Left hindlimb (tissue), 1 donor: ENCODE results near the gene MRGPRD.
"Not testable (repeated sequence)": the region's sequence is repeated elsewhere in the genome, so short reads cannot be mapped to it uniquely, and the experiment has no call there.

ENCODE experiments used
- DNase-seq: peaks from one replicate; pipeline ENCODE4 v3.0.0-alpha.2; 2018

MRGPRD gene

DNA sequence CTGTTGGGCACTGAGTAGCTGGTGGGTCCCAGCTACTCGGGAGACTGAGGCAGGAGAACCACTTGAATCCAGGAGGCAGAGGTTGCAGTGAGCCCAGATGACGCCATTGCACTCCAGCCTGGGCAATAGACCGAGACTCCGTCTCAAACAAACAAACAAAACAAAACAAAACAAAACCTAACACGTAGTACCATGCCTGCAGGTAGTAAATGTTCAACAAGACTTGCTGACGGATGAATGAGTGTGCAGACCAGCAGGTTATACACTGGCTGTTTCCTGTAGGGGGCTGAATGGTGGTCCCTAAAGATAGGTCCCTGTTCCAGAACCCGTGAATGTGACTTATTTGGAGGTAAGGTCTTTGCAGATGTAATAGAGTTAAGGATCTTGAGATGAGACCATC, 12.8 kb upstream of the MRGPRD start:
- no peak for DNase-seq

DNA sequence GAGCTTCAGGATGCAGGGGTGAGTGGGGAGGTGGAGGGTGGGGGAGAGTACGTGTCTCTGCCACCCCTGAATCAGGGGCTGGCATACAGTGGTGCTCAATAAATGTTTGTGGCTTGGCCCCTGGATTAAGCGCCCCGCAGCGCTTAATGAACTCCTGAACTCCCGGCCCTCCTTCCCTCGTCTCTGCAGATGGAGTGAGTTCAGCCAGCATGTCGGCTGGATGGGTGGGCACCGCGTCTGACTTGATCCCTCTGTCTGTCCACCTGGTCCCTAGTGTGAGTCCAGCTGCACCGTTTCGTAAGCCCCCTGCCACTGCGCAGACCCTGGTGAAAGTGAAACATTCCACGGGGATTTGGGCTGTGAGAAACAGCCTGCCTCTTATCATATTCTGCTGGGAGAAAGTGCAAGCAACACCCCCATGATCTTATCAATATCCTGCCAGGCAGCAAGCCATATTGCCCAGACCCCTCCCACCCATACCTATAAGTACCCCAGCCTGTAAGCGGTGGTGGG, 12.0 kb upstream of the MRGPRD start:
- DNase-seq, result no peak

DNA sequence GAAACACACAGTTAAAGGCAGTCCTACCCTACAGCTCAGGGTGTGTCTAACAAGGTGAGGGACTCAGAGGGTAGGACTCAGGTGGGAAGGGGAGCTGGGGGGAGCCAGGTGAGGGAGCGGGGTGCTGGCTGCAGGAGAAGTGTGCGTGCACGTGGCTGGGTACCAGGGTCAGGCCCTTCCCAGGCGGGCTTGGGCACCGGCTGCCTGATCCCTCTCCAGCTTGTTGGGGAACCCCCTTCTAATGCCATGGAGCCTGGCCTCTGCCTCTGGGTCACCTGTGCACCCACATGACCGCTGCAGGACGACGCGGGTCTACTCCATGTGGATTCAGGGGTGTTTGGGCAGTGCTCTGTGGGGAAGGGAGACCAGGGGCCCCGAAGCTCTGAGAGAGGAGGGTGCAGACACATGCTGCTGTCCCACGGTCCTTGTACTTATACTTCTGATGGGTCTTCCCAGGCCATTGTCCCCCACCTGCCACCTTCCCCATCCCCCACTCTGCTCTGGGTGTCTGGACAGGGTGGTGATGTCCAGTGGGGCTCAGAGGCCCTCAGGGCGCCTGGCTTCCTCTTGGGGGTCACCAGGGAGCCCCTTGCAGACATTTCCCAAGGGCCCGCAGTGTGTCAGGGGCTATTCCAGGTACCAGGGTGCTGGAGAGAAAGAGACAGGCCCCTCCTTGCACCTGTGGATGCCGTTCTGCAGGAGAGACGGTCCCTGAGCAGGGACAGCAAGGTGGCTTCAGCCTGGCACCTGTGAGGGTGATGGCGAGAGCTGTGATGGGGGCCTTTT, 10.4 kb upstream of the MRGPRD start:
- peak; percentile 18 for DNase-seq

DNA sequence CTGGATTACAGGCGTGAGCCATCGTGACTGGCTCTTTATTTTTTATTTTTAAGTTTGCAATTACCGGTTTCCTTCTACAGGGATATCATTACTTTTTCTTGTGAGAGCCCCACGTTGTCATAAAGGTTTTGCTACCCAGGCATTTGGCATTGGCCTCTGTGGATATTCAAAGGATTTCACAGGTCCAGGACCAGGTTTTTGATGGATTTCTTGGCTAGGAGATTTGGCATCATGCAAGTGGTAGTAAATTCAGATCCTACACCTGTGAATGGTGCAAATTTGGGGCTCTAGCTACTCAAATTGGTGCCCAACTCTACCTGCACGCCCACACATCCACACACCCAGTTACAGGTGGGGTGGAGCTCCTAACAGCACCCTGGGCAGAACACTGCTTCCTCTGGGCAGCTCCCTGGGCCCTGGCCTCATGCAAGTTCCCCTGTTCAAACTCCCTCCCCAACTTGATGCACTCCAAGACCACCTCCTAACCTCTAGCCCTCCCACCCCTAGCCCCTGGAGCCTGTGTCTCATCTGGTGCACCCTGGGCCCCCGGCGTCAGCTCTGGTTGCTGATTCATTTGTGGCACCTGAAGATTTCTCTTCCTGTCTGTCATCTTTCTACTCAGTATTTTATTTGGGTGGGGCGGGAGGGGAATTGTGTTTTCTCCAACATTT, 9.3 kb upstream of the MRGPRD start:
- DNase-seq, result peak; percentile 20

DNA sequence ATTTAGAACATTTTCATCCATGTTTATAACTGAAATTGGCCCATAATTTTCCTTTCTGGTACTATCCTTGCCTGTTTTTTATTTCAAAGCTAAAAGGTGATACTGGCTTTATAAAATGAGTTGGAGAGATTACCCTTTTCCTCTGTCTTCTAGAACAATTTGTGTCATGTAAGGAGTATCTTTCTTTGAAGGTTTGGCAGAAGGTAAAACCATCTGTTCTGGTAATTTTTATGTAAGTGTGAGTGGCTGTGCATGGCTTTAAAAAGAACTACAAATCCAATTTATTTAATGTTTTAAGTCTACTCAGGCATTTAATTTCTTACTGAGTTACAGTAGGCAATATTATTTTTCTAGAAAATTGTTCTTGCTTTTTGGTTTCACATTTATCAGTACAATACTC, 7.7 kb upstream of the MRGPRD start:
- no peak for DNase-seq

DNA sequence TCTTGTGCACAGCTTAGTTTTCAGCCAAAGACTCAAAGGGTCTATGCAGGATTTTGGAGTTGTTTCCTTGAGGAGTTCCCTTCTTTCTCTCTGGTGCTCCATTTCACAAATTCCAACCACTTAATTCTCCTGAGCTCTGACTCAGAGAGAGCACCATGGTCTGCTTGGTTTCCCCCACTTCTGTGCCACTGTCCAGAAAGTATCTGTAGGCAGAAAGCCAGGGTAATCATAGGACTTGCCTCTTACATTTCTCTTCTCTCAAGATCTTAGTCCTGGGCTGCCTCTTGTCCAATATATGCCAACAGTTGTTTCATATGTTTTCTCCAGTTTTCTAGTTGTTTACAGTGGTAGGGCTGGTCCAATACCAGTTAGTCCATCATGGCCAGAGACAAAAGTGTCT, 6.4 kb upstream of the MRGPRD start:
- no peak for DNase-seq

DNA sequence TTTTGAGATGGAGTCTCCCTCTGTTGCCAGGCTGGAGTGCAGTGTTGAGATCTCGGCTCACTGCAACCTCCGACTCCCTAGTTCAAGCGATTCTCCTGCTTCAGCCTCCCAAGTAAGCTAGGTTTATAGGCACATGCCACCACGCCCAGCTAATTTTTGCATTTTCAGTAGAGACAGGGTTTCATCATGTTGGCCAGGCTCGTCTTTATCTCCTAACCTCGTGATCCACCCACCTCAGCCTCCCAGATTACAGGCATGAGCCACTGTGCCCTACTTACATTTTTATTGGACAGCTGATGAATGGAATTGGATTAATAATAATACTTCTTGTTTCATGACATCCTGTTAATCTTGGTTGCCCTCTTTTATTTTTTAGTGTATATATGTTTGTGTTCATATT, 3.0 kb upstream of the MRGPRD start:
- no peak for DNase-seq

DNA sequence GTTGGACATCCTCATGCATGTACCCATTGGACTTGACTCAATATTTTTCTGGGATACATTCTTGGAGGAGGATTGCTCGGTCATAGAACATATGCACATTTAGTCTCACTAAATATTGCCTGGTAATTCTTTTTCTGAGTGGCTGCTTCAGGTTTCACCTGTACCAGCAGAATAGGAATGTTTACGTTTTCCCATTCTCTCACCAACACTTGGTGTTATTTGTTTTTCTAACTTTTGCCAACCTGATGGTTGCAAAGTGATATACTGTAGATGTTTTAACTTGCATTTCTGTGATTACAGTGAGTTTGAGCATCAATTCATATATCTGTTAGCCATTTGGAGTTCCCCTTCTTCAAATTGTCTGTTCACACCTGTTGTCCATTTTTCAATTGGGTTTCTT, 1.3 kb upstream of the MRGPRD start:
- no peak for DNase-seq

DNA sequence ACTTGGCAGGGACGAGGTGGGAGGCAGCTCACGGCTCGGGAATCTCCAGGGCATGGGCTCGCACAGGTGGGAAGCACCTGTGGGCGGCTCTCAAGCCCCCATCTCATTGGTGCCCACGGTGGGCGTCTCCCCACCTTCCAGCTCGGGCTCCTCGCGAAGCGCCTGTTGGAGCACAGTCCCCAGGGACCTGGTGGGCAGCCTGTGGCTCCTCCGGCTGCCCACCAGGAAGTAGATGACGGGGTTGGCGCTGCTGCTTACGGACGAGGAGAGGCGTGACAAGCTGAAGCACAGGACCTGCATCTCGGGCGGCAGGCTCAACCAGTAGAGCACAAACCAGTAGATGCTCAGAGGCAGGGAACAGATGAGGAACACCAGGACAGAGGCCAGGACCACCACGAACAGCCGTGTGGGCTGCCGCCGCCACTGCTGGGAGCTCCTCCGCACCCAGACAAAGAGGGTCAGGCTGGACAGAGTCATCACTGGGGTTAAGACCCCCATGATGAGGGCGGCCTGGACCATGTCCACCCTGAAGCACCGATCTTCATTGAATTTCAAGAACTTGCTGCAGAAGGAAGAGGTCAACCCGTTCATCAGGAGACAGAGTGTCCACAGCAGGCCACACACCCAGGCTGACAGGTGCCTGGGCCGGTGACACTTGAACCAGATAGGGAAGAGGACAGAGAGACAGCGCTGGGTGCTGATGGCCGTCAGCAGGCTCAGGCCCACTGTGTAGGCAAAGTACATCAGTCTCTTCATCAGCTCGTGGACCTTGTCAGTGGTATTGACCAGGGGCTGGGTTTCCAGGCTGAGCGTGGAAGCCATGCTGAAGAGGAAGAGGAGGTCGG, 633 bp downstream of the MRGPRD start:
- DNase-seq, result no peak

DNA sequence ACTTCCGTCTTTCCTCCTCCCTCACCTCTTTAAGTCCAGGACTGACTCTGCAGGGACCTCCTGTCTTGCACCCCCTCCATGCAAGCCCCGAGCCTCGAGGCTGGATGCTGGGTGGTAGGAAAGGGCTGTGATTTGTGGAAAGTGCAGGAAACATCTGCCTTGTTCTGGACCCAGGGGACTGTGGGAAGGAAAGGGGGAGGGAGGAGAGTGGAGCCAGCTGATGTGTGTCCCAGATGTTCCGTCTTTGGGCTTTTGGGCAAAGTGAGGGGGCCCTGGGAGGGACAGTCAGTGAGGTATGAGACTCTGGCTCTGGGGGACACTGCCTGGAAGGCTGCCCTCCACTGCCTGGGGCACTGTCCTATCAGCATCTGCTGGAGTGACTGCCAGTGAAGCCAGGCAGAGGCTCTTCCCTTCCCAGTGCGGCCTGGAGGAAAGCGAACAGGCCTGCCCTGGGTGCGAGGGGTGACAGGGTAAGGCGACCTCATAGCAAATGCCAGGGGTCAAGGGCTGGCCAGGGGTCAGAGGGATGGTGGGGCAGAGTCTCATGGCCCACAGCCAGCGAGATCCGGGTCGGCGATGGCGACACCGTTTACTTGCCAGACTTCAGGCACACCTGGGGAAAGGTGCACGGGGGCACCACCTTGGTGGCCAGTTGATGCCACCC, 1.7 kb downstream of the MRGPRD start:
- peak; percentile 74 for DNase-seq

DNA sequence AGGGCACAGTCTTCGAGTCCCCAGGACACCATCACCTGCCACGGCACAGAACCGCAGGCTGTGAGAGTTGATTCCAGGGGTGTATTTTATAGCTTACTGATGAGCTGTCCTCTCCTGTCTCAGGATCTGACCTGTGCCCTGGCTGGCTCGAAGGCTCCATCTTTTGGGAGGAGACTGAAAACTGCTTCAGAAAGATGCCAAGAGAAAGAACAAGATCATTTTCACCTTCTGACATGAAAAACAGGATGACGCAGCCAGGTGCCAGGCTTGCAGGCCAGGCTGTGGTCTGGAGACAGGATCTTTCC, 2.2 kb downstream of the MRGPRD start:
- no peak for DNase-seq

DNA sequence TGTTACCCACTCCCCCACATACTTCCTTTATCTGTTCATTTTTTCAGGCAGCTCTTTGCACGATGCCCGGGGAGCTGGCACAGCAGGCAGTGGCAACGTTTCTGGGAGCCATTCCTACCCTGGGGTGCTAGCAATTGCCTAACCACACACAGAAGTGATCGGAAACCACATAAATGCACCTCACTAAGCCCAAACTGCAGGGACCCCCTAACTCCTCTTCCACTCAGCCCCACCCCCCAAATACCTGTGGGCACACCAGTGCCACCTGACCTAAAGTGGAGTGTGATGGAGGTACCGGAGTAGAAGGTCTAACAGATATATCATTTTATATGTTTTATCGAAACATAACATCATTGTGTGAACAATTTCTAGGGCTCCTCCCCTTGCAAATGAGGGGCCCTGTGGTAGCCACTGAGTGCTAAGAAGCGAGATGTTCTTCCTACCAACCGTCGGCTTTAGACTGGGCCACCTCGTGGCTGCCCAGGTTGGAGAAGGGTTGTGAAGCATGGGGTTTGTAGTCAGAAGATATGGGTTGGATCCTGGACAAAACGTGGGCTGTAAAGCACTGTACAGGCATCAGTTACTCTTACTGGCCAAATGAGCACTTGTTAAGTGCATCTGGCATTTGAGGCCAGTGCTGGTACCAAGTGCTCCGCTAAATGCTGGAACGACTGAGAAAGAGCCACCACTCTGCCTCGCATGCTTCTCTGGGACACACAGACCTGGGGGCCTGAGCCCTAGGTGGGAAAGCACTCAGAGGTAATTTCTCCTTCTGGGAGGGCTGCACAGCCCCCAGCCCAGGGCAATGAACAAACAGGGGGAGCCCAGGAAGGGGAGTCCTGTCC, 2.8 kb downstream of the MRGPRD start:
- DNase-seq, result no peak

DNA sequence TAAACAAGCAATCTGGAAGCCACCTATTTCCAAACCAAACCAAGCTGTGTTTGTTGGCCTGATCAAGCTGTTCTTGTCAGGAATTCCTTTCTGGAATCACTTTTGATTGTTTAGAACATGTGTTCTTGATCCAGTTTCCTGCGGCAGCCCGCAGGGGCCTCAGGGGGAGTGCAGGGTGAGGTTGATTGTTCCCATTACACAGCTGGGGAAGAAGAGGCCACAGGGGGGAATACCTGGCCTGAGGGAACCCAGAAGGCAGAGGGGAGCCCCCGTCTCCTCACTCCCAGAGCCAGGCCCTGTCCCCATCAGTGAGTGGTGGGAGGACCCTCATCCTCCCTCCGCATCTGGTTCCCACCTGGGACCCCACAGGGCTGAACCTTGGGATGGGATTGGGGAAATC, 4.2 kb downstream of the MRGPRD start:
- no peak for DNase-seq

DNA sequence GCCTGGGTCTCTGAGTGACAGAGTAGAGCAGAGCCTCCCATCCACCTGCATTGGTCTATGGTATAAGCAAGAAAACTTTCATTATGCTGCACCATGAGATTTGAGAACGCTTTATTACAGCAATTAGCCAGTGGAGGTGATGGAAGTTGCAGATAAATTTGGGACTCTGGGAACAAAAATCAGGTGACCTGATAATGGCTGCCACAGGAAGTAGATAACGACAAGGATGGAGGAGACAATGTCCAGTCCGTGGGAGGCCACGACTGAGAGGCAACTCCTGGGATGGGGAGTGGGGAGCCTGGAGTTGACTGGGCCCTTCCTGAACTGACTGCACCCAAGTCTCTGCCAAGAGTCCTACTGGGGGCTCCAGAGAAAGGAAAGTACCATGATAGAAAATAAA, 4.7 kb downstream of the MRGPRD start:
- no peak for DNase-seq

DNA sequence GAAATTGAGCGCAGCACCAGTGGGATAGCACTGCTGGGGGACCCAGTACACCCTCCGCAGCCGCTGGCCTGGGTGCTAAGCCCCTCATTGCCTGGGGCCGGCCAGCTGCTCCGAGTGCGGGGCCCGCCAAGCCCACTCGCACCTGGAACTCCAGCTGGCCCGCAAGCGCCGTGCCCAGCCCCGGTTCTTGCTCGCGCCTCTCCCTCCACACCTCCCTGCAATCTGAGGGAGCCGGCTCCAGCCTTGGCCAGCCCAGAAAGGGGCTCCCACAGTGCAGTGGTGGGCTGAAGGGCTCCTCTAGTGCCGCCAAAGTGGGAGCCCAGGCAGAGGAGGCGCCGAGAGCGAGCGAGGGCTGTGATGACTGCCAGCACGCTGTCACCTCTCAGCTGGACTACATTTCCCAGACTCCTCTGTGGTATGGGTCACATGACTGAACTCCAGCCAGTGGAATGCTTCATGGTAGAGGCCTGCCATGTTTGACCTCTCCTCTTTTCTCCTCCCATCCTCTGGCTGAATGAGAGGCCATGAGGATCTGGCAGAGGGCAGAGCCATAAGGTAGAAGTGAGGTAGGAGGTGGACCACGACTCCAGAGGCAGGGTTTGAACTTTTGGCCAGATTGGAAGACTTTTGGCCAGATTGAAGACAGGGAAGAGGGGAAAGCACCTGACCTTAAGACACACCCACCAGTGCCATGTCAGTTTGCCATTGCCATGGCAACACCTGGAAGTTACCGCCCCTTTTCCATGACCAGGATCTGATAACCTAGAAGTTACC, 6.2 kb downstream of the MRGPRD start:
- DNase-seq, result no peak

DNA sequence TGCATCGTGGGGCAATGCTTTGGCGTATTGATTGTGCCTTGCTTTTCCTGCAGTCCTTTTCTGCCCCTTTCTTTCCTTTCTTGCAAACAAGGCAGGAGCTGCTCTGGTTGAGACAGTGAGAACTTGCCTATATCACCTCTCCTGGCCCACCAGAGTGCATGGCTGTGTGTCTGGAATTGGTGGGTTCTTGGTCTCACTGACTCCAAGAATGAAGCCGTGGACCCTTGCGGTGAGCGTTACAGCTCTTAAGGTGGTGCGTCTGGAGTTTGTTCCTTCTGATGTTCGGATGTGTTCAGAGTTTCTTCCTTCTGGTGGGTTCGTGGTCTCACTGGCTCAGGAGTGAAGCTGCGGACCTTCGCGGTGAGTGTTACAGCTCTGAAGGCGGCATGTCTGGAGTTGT, 7.1 kb downstream of the MRGPRD start:
- DNase-seq, result not testable (repeated sequence)

DNA sequence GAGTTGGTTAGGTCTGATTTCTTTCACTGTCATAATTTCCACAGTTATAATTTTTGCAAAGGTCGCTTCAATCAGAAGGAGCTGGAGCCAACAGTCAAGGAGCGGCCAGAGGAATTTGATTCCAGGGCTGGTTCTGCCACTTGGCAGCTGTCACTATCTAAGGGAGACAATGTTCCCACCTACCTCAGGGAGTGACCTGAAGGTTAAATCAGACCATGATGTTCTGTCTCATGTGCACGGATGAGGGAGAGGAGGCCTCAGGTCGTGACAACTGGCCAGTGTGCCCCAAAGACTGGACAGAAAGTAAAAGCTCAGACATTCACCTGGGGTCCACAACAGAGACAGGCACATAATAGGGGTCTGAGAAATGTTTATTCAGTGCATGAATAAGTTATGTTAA, 7.6 kb downstream of the MRGPRD start:
- no peak for DNase-seq

DNA sequence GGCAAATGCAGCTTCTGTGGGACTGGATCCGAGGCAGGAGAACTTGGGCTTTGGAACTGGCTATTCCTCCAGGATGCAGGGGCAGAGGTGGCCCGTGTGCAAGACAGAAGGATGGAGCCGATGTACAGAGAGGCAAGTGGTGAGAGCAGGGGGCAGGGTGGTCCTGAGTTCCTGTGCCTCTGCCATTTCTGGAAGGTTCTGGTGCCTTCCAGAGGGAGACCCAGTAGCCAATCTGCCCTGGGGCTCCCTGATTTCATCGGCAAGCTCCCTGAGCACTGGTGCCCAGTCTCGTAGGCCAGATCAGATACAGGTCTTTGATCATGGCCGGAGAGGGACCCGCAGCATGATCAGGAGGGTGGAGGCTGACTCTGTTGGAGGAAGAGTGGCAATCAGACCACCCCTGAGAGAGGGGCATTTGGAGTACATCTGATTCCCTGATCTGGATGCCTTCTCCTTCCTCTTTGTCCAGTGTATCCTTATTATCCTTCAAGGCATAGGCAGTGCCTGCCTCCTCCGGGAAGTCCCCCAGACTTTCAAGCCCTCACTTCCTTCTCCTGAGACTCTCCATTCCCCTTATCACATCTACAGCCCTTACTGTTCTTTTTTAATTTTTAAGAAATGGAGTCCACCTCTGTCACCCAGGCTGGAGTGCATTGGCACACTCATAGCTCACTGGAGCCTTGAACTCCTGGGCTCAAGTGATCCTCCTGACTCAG, 9.7 kb downstream of the MRGPRD start:
- no peak for DNase-seq

DNA sequence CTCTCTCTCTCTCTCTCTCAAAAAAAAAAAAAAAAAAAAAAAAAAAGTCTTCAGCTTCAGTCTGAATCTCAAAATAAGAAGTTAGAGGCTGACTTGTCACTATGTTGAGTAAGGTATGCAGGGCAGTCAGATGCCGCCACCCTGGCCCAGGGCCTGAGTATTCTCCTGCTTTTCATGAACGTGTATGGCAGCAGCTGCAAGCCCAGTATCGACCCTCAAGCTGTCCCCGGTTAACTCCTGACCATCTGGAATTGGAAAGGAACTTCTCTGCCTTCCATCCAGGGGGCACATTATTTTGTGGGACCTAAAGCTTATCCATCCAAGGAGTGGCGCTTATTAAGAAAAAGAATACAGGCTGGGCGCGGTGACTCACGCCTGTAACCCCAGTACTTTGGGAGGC, 11.4 kb downstream of the MRGPRD start:
- no peak for DNase-seq
